HCT116 (cell line): ENCODE measurements around the gene FGGY. TPM values are rescaled to one million over a fixed set of nuclear protein-coding genes. Genes with fewer than 3 reads are reported as not detected.

Experiments
- ATAC-seq: fragments of 200-7000 bp; cut with Tn5 transposase; 2 replicates; pipeline ENCODE4 v1.9.1; 2020; ENCODE audit warnings: mild to moderate bottlenecking, moderate library complexity
- BruUV-seq: library from RNA; stranded (reverse); fragments of 400-500 nt; replicated peaks from 2 replicates; lab custom pipeline; 2021; lab: Mats Ljungman, UMichigan
- CTCF ChIA-PET: fragments of 300-600 bp; sonication (Branson Sonifier 250); formaldehyde crosslinking; loops from one replicate; lab custom pipeline; 2021; ENCODE audit warnings: antibody characterized with exemption; lab: Charles Lee
- POLR2A ChIA-PET: fragments of 300-600, 350-600 bp; sonication (Branson Sonifier 250); formaldehyde crosslinking; loops from one replicate; lab custom pipeline; 2021; ENCODE audit warnings: antibody characterized with exemption; lab: Charles Lee
- RAD21 ChIA-PET, 2 experiments: fragments of 300-600 bp; sonication (Branson Sonifier 250); formaldehyde crosslinking; loops; one replicate each; lab custom pipeline; 2023; ENCODE audit warnings: low total read pairs in 2 of 2; ENCODE audit not compliant: uncharacterized antibody in 2 of 2, unreplicated experiment in 2 of 2, low non-redundant PET in 1 of 2; lab: Charles Lee
- DNase-seq: peaks from one replicate; pipeline ENCODE4 v3.0.0-alpha.2; 2010; ENCODE audit warnings: low read depth, low spot score
- H2AFZ ChIP-seq: fragments of 200-600 bp; shearing (Covaris generic), sonication (generic); 2 replicates; pipeline ENCODE4 v1.6.1; 2017; ENCODE audit warnings: low read depth, mixed run types, mixed read lengths, antibody characterized with exemption, low read length; ENCODE audit not compliant: poor library complexity, severe bottlenecking
- H3K27ac ChIP-seq: 2 replicates; pipeline ENCODE4 v1.5.1; 2012; ENCODE audit warnings: low read depth, low read length
- H3K27me3 ChIP-seq: fragments of 200-600 bp; sonication (generic); 2 replicates; pipeline ENCODE4 v1.6.1; 2016; ENCODE audit warnings: mixed run types, low read length, mixed read lengths; ENCODE audit not compliant: insufficient read depth
- H3K36me3 ChIP-seq, 2 experiments: fragments of 200-500 bp in 1 of 2; fragments of 200-600 bp in 1 of 2; sonication (Bioruptor generic) in 1 of 2; sonication (generic) in 1 of 2; 2 replicates each; pipeline versions ENCODE4 v1.5.1 to v1.6.1; 2014 to 2016; ENCODE audit warnings: low read length in 2 of 2, inconsistent platforms in 1 of 2, mixed read lengths in 1 of 2, mixed run types in 1 of 2; ENCODE audit not compliant: insufficient read depth in 2 of 2, control insufficient read depth in 1 of 2
- H3K4me1 ChIP-seq, 2 experiments: fragments of 200-600 bp in 1 of 2; sonication (generic) in 1 of 2; 2 replicates each; pipeline versions ENCODE4 v1.5.1 to v1.6.1; 2012 to 2017; ENCODE audit warnings: low read length in 2 of 2, inconsistent platforms in 1 of 2, mild to moderate bottlenecking in 1 of 2, mixed read lengths in 1 of 2, mixed run types in 1 of 2, moderate library complexity in 1 of 2; ENCODE audit not compliant: insufficient read depth in 2 of 2, control insufficient read depth in 1 of 2
- H3K4me2 ChIP-seq: fragments of 200-600 bp; sonication (generic); 2 replicates; pipeline ENCODE4 v1.6.1; 2017; ENCODE audit warnings: mixed run types, low read length, mixed read lengths
- H3K4me3 ChIP-seq, 2 experiments: fragments of 200-600 bp in 1 of 2; sonication (generic) in 1 of 2; replicated peaks in 1 of 2; 2 replicates each; pipeline ENCODE4 v1.5.1; 2011 to 2016; ENCODE audit warnings: low read length in 2 of 2, control low read depth in 1 of 2, low read depth in 1 of 2, mild to moderate bottlenecking in 1 of 2, mixed read lengths in 1 of 2, mixed run types in 1 of 2
- H3K79me2 ChIP-seq: fragments of 200-600 bp; sonication (generic); 2 replicates; pipeline ENCODE4 v1.6.1; 2017; ENCODE audit warnings: mild to moderate bottlenecking, mixed run types, low read length, moderate library complexity, mixed read lengths; ENCODE audit not compliant: insufficient read depth
- H3K9ac ChIP-seq: fragments of 200-600 bp; sonication (generic); 2 replicates; pipeline ENCODE4 v1.6.1; 2016; ENCODE audit warnings: low read length, mixed read lengths
- H3K9me2 ChIP-seq: fragments of 200-600 bp; sonication (generic), shearing (Covaris generic); 2 replicates; pipeline ENCODE4 v1.6.1; 2017; ENCODE audit warnings: mixed run types, mild to moderate bottlenecking, moderate library complexity; ENCODE audit not compliant: insufficient read depth
- H3K9me3 ChIP-seq, 2 experiments: fragments of 200-500 bp in 1 of 2; fragments of 200-600 bp in 1 of 2; sonication (Bioruptor generic) in 1 of 2; sonication (generic) in 1 of 2; 2 replicates each; pipeline ENCODE4 v1.6.1; 2014 to 2017; ENCODE audit warnings: low read length in 2 of 2, mixed read lengths in 2 of 2, inconsistent platforms in 1 of 2, low read depth in 1 of 2, mild to moderate bottlenecking in 1 of 2, mixed run types in 1 of 2, moderate library complexity in 1 of 2; ENCODE audit not compliant: control insufficient read depth in 1 of 2, insufficient read depth in 1 of 2
- H4K20me1 ChIP-seq: fragments of 200-600 bp; sonication (generic), shearing (Covaris generic); 2 replicates; pipeline ENCODE4 v1.6.1; 2017; ENCODE audit warnings: mixed run types, mild to moderate bottlenecking, moderate library complexity; ENCODE audit not compliant: insufficient read depth
- CBX3 ChIP-seq: IDR thresholded peaks from 2 replicates; pipeline ENCODE4 v1.6.1; 2012; ENCODE audit warnings: low read depth
- CEBPB ChIP-seq: IDR thresholded peaks from 2 replicates; pipeline ENCODE4 v1.6.1; 2012; ENCODE audit warnings: low read depth
- EGR1 ChIP-seq: IDR thresholded peaks from 2 replicates; pipeline ENCODE4 v1.6.1; 2012; ENCODE audit warnings: low read depth
- EZH2phosphoT487 ChIP-seq: fragments of 200-600 bp; IDR thresholded peaks from 2 replicates; pipeline ENCODE4 v1.6.1; 2018; ENCODE audit warnings: antibody characterized with exemption, borderline replicate concordance
- FOSL1 ChIP-seq: IDR thresholded peaks from 2 replicates; pipeline ENCODE4 v1.6.1; 2012; ENCODE audit warnings: low read depth
- JUND ChIP-seq: IDR thresholded peaks from 2 replicates; pipeline ENCODE4 v1.6.1; 2012
- POLR2AphosphoS5 ChIP-seq: IDR thresholded peaks from 2 replicates; pipeline ENCODE4 v1.6.1; 2011; ENCODE audit warnings: mild to moderate bottlenecking, low read depth, low read length, moderate library complexity
- REST ChIP-seq: IDR thresholded peaks from 2 replicates; pipeline ENCODE4 v1.6.1; 2012; ENCODE audit warnings: low read depth
- SIN3A ChIP-seq: IDR thresholded peaks from 2 replicates; pipeline ENCODE4 v1.6.1; 2012; ENCODE audit warnings: low read depth
- SP1 ChIP-seq: IDR thresholded peaks from 2 replicates; pipeline ENCODE4 v1.6.1; 2012; ENCODE audit warnings: low read depth
- TCF7L2 ChIP-seq: IDR thresholded peaks from 2 replicates; pipeline ENCODE4 v1.7.0; 2011; ENCODE audit warnings: borderline replicate concordance, inconsistent platforms; ENCODE audit not compliant: insufficient read depth, insufficient read length; ENCODE audit errors: extremely low read depth
- YY1 ChIP-seq: IDR thresholded peaks from 2 replicates; pipeline ENCODE4 v1.6.1; 2011; ENCODE audit warnings: low read length, low read depth, moderate library complexity, mild to moderate bottlenecking; ENCODE audit not compliant: insufficient replicate concordance; ENCODE audit errors: extremely low read depth
- intact Hi-C: fragments of 100-400 bp; cut with micrococcal nuclease; formaldehyde crosslinking; loops from 2 replicates; pipeline ENCODE4 v1.10.0; 2022
- total RNA-seq: library from RNA; stranded (reverse); gene quantifications from one replicate; pipeline ENCODE4 v1.2.1, GENCODE V29; 2021; ENCODE audit not compliant: unreplicated experiment
- TF ChIP-seq, protein P1 (sequence below): IDR thresholded peaks from 2 replicates; pipeline ENCODE4 v1.6.1; 2011; ENCODE audit warnings: mild to moderate bottlenecking, low read length, moderate library complexity; ENCODE audit not compliant: insufficient replicate concordance; ENCODE audit errors: extremely low read depth
- TF ChIP-seq, protein P2 (sequence below): IDR thresholded peaks from 2 replicates; pipeline ENCODE4 v1.6.1; 2012
- TF ChIP-seq, protein P3 (sequence below), 3 experiments: fragments of 200-600 bp in 1 of 3; sonication (generic) in 1 of 3; IDR thresholded peaks in 2 of 3; conservative IDR thresholded peaks in 1 of 3; 2 replicates each; pipeline ENCODE4 v1.5.1; 2012 to 2017; ENCODE audit warnings: low read depth in 2 of 3, low read length in 2 of 3, antibody characterized with exemption in 1 of 3, borderline replicate concordance in 1 of 3, control low read depth in 1 of 3, mild to moderate bottlenecking in 1 of 3, mixed read lengths in 1 of 3, mixed run types in 1 of 3, moderate library complexity in 1 of 3; ENCODE audit not compliant: insufficient read depth in 1 of 3

Gene FGGY
- total RNA-seq, 1 experiment from 2014 or later: 10.6 TPM

DNA sequence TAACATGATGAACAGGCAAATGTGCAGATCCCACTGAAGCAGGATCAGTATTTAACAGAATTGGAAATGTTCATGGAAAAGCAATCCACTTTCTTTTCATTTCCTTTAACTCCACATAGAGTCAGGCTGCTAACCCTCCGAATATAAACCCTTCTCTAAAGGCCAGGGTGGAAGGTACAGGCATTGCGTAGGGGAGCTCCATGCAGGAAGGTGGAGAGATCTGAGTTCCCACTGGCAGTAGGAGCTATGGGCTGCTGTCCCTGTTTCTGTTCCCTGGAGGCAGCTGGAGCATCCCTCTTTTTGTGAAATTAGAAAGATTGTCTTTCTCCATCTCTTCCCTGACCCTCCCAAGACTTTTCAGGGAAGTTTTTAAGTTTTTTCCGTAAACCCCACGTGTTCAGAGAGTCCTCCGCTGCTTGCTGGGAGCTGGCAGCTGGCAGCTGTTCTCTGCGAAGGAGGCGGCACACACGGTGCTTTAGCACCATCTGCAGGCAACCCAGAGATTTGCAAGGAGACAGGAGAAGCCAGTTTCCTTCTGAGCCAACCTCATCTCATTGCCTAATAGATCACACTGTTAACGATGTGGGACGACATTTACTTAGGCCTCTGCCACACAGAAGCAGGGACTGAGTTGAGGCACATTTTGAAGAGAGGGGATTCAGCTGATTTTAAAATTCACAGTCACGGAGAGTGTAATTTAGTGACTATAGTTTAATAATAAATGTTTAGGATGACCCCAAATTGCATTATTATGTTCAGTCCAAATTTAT is 462.4 kb downstream of the FGGY start (continued):
- TF ChIP-seq TCF7L2 (no peak), YY1 (peak; percentile 55), EZH2phosphoT487 (no peak)

- H3K79me2 ChIP-seq: no peaks in the 10 kb centered on the region
- ATAC-seq (no peak), DNase-seq (no peak)
- intact Hi-C loops: no loop called here
- ChIA-PET POLR2A (no interaction called here), CTCF (interaction anchor here (1.3 to 1.4 kb wide), 2 partner anchors 186 to 1034 kb away, joined by 3 to 6 read pairs; no protein-coding TSS in a partner anchor), RAD21 (no interaction called here)
- H3K4me2 ChIP-seq: no peak overlapping the region
- TF ChIP-seq CBX3 (no peak), EGR1 (no peak), JUND (no peak), SP1 (no peak), POLR2AphosphoS5 (no peak), SIN3A (no peak), EZH2phosphoT487 (no peak), REST (no peak), CEBPB (no peak), FOSL1 (no peak), TCF7L2 (no peak)
- TF ChIP-seq, protein P1, sequence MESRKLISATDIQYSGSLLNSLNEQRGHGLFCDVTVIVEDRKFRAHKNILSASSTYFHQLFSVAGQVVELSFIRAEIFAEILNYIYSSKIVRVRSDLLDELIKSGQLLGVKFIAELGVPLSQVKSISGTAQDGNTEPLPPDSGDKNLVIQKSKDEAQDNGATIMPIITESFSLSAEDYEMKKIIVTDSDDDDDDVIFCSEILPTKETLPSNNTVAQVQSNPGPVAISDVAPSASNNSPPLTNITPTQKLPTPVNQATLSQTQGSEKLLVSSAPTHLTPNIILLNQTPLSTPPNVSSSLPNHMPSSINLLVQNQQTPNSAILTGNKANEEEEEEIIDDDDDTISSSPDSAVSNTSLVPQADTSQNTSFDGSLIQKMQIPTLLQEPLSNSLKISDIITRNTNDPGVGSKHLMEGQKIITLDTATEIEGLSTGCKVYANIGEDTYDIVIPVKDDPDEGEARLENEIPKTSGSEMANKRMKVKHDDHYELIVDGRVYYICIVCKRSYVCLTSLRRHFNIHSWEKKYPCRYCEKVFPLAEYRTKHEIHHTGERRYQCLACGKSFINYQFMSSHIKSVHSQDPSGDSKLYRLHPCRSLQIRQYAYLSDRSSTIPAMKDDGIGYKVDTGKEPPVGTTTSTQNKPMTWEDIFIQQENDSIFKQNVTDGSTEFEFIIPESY: no peak
- TF ChIP-seq, protein P2, sequence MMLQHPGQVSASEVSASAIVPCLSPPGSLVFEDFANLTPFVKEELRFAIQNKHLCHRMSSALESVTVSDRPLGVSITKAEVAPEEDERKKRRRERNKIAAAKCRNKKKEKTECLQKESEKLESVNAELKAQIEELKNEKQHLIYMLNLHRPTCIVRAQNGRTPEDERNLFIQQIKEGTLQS: no peak
- TF ChIP-seq, protein P3, sequence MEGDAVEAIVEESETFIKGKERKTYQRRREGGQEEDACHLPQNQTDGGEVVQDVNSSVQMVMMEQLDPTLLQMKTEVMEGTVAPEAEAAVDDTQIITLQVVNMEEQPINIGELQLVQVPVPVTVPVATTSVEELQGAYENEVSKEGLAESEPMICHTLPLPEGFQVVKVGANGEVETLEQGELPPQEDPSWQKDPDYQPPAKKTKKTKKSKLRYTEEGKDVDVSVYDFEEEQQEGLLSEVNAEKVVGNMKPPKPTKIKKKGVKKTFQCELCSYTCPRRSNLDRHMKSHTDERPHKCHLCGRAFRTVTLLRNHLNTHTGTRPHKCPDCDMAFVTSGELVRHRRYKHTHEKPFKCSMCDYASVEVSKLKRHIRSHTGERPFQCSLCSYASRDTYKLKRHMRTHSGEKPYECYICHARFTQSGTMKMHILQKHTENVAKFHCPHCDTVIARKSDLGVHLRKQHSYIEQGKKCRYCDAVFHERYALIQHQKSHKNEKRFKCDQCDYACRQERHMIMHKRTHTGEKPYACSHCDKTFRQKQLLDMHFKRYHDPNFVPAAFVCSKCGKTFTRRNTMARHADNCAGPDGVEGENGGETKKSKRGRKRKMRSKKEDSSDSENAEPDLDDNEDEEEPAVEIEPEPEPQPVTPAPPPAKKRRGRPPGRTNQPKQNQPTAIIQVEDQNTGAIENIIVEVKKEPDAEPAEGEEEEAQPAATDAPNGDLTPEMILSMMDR (IDR thresholded peaks at IDR 0.05 in 2 of 3, conservative IDR thresholded peaks at IDR 0.05 in 1 of 3; ENCODE audit: borderline replicate concordance in 1 of 3, insufficient read depth in 1 of 3, low read depth in 2 of 3, low read length in 2 of 3): no peak
- H4K20me1 ChIP-seq: no peaks in the 10 kb centered on the region
- H3K4me1 ChIP-seq: peaks cover 0 to 8% of the 10 kb centered on the region in 2 experiments; a peak in 2 of 4 replicates
- no peaks in the 10 kb centered on the region for H3K9me2 ChIP-seq
- H3K4me3 ChIP-seq: no peak overlapping the region
- no peak overlapping the region for H2AFZ ChIP-seq
- H3K27ac ChIP-seq: no peak overlapping the region
- H3K9ac ChIP-seq: no peak overlapping the region
- no peaks in the 10 kb centered on the region for H3K27me3 ChIP-seq
- no TSS peak for BruUV-seq
- H3K36me3 ChIP-seq: no peaks in the 10 kb centered on the region
- H3K9me3 ChIP-seq: no peaks in the 10 kb centered on the region
Observed at GRCh38 chr1:59761443-59761842, 464.5 kb downstream of the FGGY start.
